Mesendoderm (in vitro differentiated cells): ENCODE measurements around the gene TMPRSS4.

Experiments
- DNase-seq: peaks from one replicate; pipeline ENCODE4 v3.0.0; 2013
- H2AK5ac ChIP-seq: 2 replicates; pipeline ENCODE4 v1.6.1; 2013; ENCODE audit warnings: low read length, inconsistent platforms
- H2BK120ac ChIP-seq: 2 replicates; pipeline ENCODE4 v1.6.1; 2013; ENCODE audit warnings: low read depth, mild to moderate bottlenecking, low read length, moderate library complexity, mixed read lengths
- H2BK15ac ChIP-seq: replicated peaks from 2 replicates; pipeline ENCODE4 v1.6.1; 2013; ENCODE audit warnings: low read depth, mild to moderate bottlenecking, moderate library complexity
- H2BK5ac ChIP-seq: 2 replicates; pipeline ENCODE4 v1.6.1; 2013; ENCODE audit warnings: low read length, inconsistent platforms
- H3K18ac ChIP-seq: 2 replicates; pipeline ENCODE4 v1.6.1; 2013; ENCODE audit warnings: mild to moderate bottlenecking, low read length, mixed read lengths
- H3K23ac ChIP-seq: one replicate; pipeline ENCODE4 v1.6.1; 2013; ENCODE audit warnings: low read length
- H3K27ac ChIP-seq: 2 replicates; pipeline ENCODE4 v1.5.1; 2013; ENCODE audit warnings: low read depth, mild to moderate bottlenecking, inconsistent platforms, low read length, moderate library complexity
- H3K27me3 ChIP-seq: 2 replicates; pipeline ENCODE4 v1.6.1; 2013; ENCODE audit warnings: low read length, control low read depth, mild to moderate bottlenecking, inconsistent platforms; ENCODE audit not compliant: insufficient read depth, poor library complexity
- H3K36me3 ChIP-seq: 2 replicates; pipeline ENCODE4 v1.6.1; 2013; ENCODE audit warnings: low read length, inconsistent platforms; ENCODE audit not compliant: control insufficient read depth, insufficient read depth
- H3K4ac ChIP-seq: one replicate; pipeline ENCODE4 v1.6.1; 2013; ENCODE audit warnings: low read depth, mild to moderate bottlenecking, low read length, moderate library complexity
- H3K4me1 ChIP-seq: 2 replicates; pipeline ENCODE4 v1.6.1; 2013; ENCODE audit warnings: low read depth, low read length, inconsistent platforms; ENCODE audit not compliant: control insufficient read depth
- H3K4me2 ChIP-seq: 2 replicates; pipeline ENCODE4 v1.6.1; 2013; ENCODE audit warnings: low read length
- H3K4me3 ChIP-seq: 2 replicates; pipeline ENCODE4 v1.5.1; 2013; ENCODE audit warnings: mild to moderate bottlenecking, low read length
- H3K56ac ChIP-seq: one replicate; pipeline ENCODE4 v1.6.1; 2013; ENCODE audit warnings: low read length
- H3K79me1 ChIP-seq: 2 replicates; pipeline ENCODE4 v1.6.1; 2013; ENCODE audit warnings: low read length, inconsistent platforms
- H3K79me2 ChIP-seq: 2 replicates; pipeline ENCODE4 v1.6.1; 2013; ENCODE audit warnings: mild to moderate bottlenecking, low read length; ENCODE audit not compliant: control insufficient read depth, insufficient read depth
- H3K9ac ChIP-seq: 2 replicates; pipeline ENCODE4 v1.6.1; 2013; ENCODE audit warnings: low read length, inconsistent platforms
- H4K5ac ChIP-seq: one replicate; pipeline ENCODE4 v1.6.1; 2013; ENCODE audit warnings: low read length
- H4K8ac ChIP-seq: one replicate; pipeline ENCODE4 v1.6.1; 2013; ENCODE audit warnings: low read depth, mild to moderate bottlenecking, control low read depth, low read length, moderate library complexity
- WGBS: extraction: QIAGEN DNeasy Blood & Tissue Kit; methylation state at CpG from one replicate; pipeline ENCODE4 v1.1.7; 2013; ENCODE audit warnings: low lambda C conversion rate, missing lambda C conversion rate; ENCODE audit not compliant: insufficient coverage; ENCODE audit errors: extremely low coverage; 5-methylcytosine and 5-hydroxymethylcytosine counted together

The TMPRSS4 gene

DNA sequence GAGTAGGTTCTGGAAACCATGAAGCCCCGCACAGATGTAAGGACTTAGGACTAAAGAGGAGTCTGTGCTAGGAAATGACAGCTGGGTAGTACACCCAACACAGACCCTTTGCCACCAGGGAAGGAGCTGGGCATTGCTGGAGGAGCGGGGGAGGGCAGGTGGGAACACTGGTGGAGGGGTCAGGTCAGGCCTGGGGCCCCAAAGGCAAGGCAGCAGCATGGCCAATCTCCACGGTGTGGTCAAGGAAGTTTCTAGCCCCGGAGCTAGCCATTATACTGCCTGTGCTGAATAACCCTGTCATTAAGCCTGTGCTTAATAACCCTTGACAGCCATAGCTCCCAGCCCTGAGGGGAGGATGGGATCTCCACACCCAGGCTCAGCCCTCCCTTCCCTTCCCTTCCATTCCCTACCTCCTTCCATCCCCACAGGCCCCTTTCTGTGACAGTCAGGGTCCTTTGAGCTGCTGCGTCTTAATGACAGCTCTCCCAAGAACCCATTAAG lies 2.1 kb downstream of the TMPRSS4 start:
- no peak overlapping the region for H2BK15ac ChIP-seq
- no peak overlapping the region for H4K8ac ChIP-seq
- no peaks in the 10 kb centered on the region for H3K79me1 ChIP-seq
- no CpG with 5 or more reads among the region's 5 CpGs for WGBS
- no peak overlapping the region for H3K23ac ChIP-seq
- no peak overlapping the region for H3K18ac ChIP-seq
- H4K5ac ChIP-seq, result no peak overlapping the region
- no peaks in the 10 kb centered on the region for H3K27me3 ChIP-seq
- H3K4ac ChIP-seq, result no peak overlapping the region
- no peak overlapping the region for H2AK5ac ChIP-seq
- no peak overlapping the region for H2BK120ac ChIP-seq
- H2BK5ac ChIP-seq, result no peak overlapping the region
- H3K27ac ChIP-seq, result no peak overlapping the region
- peaks cover 3% of the 10 kb centered on the region for H3K4me1 ChIP-seq
- no peak overlapping the region for H3K4me3 ChIP-seq
- H3K4me2 ChIP-seq, result no peak overlapping the region
- no peak for DNase-seq
- no peaks in the 10 kb centered on the region for H3K79me2 ChIP-seq
- no peak overlapping the region for H3K56ac ChIP-seq
- H3K9ac ChIP-seq, result no peak overlapping the region
- no peaks in the 10 kb centered on the region for H3K36me3 ChIP-seq

DNA sequence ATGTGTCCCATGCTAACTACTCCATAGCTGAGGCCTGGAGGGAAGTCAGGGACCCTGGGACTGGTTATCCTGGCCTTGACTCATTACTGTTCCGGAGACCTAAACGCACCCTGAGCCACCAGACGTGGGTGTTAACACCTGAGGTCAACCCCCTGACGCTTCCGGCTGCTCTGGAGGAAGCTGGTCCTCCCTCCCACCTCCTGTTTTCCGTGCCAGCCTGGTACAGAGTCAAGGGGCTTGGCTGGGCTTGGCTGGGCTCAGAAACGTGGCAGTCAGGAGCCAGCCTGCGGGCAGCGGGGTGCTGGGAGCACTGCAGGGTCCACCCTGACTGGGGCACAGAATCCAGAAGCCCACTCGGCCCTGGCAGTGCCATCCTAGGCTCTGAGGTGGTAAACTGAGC lies 2.6 kb downstream of the TMPRSS4 start:
- no peak overlapping the region for H3K9ac ChIP-seq
- no peak overlapping the region for H2BK5ac ChIP-seq
- H4K8ac ChIP-seq, result no peak overlapping the region
- no peak overlapping the region for H4K5ac ChIP-seq
- no peak overlapping the region for H2AK5ac ChIP-seq
- WGBS, result no CpG with 5 or more reads among the region's 10 CpGs
- H3K27me3 ChIP-seq, result no peaks in the 10 kb centered on the region
- no peak for DNase-seq
- no peaks in the 10 kb centered on the region for H3K79me1 ChIP-seq
- H3K56ac ChIP-seq, result no peak overlapping the region
- no peak overlapping the region for H3K4ac ChIP-seq
- no peak overlapping the region for H3K27ac ChIP-seq
- no peak overlapping the region for H3K4me2 ChIP-seq
- H2BK15ac ChIP-seq, result no peak overlapping the region
- H3K18ac ChIP-seq, result no peak overlapping the region
- no peaks in the 10 kb centered on the region for H3K36me3 ChIP-seq
- peaks cover 3% of the 10 kb centered on the region for H3K4me1 ChIP-seq
- H3K79me2 ChIP-seq, result no peaks in the 10 kb centered on the region
- no peak overlapping the region for H3K23ac ChIP-seq
- no peak overlapping the region for H3K4me3 ChIP-seq
- no peak overlapping the region for H2BK120ac ChIP-seq

DNA sequence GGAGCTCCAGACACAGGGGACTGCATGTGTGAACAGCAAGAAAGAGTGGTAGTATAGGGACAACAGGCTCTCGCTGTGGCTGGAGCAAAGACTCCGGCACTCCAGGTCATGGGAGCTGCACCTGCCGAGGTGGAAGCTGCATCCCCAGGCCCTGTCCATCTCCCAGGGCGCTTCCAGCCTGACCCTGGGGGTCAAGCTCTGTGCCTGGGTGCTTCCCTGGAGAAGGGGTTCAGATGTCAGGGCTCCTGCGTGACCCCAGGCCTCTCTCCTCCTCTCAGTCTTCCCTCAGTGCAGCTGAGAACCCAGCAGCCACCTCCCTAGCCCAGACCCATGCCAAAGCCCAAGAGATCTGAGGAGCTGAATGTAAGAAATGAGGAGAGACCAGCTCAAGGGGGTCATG lies 3.4 kb downstream of the TMPRSS4 start:
- DNase-seq, result no peak
- no peak overlapping the region for H2BK15ac ChIP-seq
- no peak overlapping the region for H3K18ac ChIP-seq
- H3K27me3 ChIP-seq, result no peaks in the 10 kb centered on the region
- no peak overlapping the region for H3K56ac ChIP-seq
- H3K4me2 ChIP-seq, result no peak overlapping the region
- no peaks in the 10 kb centered on the region for H3K79me1 ChIP-seq
- peaks cover 3% of the 10 kb centered on the region for H3K4me1 ChIP-seq
- no peak overlapping the region for H2BK120ac ChIP-seq
- no peak overlapping the region for H3K4ac ChIP-seq
- H3K36me3 ChIP-seq, result no peaks in the 10 kb centered on the region
- no peaks in the 10 kb centered on the region for H3K79me2 ChIP-seq
- H2BK5ac ChIP-seq, result no peak overlapping the region
- no peak overlapping the region for H3K27ac ChIP-seq
- H3K9ac ChIP-seq, result no peak overlapping the region
- WGBS, result no CpG with 5 or more reads among the region's 5 CpGs
- no peak overlapping the region for H3K23ac ChIP-seq
- H4K5ac ChIP-seq, result no peak overlapping the region
- H2AK5ac ChIP-seq, result no peak overlapping the region
- H4K8ac ChIP-seq, result no peak overlapping the region
- H3K4me3 ChIP-seq, result no peak overlapping the region

DNA sequence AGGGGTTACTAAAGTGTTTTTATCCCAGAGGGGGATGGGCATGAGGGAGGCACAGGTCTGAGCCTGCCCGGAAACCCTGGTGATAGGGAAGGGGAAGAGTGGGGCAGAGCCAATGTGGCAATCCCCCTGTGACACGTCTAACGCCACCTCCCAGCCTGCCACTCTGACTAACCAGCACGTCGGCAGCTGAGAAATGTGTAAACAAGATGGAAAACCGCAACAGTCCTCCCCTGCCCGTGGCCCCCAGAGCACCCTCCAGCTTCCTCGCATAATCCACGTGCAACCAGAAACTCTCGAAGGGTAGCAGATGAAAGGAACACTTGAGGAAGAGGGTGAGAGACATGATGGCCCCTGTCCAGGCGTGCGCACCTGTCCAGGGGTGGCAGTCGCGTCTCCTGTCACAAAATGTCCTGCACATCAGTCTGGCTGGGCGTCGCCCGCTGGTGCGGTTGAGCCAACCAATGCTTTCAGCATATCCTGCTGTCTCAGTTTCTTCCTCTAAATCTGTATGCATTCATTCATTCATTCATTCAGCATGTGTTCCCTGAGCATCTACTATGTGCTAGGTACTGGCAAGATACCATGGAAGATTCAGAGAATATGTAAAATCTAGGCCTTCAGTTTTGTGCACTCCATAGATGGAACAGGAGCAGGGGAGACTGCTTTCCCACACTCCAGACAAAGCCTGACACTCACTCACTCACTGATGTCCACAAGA lies 4.5 kb downstream of the TMPRSS4 start:
- no peak overlapping the region for H4K5ac ChIP-seq
- no peak overlapping the region for H2BK120ac ChIP-seq
- H3K79me1 ChIP-seq, result no peaks in the 10 kb centered on the region
- H3K4me3 ChIP-seq, result no peak overlapping the region
- H2AK5ac ChIP-seq, result no peak overlapping the region
- H3K18ac ChIP-seq, result no peak overlapping the region
- peaks cover 3% of the 10 kb centered on the region for H3K4me1 ChIP-seq
- WGBS, result no CpG with 5 or more reads among the region's 18 CpGs
- no peak for DNase-seq
- no peak overlapping the region for H3K56ac ChIP-seq
- no peak overlapping the region for H3K27ac ChIP-seq
- H4K8ac ChIP-seq, result no peak overlapping the region
- no peaks in the 10 kb centered on the region for H3K27me3 ChIP-seq
- no peak overlapping the region for H3K9ac ChIP-seq
- H2BK5ac ChIP-seq, result no peak overlapping the region
- no peaks in the 10 kb centered on the region for H3K79me2 ChIP-seq
- H3K4ac ChIP-seq, result no peak overlapping the region
- H3K36me3 ChIP-seq, result no peaks in the 10 kb centered on the region
- H3K23ac ChIP-seq, result no peak overlapping the region
- H3K4me2 ChIP-seq, result no peak overlapping the region
- no peak overlapping the region for H2BK15ac ChIP-seq

DNA sequence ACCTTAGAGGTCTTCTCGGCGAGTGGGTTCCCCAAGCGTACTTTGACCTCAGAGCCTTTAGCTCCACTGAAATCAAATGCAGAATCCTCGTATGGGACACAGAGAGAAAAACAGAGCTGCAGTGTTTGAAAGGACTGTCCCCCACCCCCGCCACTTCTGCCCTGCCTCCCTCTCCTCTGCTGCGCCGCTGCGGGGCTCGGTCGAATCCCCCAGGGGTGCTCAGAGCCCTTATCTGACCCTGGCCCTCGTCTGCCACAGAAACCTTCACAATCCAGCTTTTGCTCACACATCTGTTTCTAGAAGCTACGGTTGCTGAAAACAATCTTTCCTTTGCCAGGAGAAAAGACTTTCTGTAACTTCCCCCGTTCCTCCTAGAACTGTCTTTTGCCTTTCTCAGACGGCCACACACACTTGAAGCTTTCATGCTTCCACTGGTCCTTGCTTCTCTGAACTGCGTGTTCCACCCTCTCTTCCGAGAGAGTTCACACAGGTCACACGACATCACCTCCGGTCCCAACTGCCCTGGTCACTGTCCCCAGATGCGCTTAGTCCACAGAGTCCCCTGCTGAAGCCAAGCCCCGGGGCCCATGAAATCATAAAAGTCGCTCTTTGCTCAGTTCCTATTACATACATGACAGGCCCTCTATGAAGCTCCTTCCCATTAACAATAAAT lies 6.1 kb downstream of the TMPRSS4 start:
- no peak overlapping the region for H3K4ac ChIP-seq
- no peak overlapping the region for H3K4me3 ChIP-seq
- no peak overlapping the region for H2BK15ac ChIP-seq
- H4K8ac ChIP-seq, result no peak overlapping the region
- no peak overlapping the region for H2BK5ac ChIP-seq
- H3K79me2 ChIP-seq, result no peaks in the 10 kb centered on the region
- no peak overlapping the region for H3K23ac ChIP-seq
- no peak overlapping the region for H3K18ac ChIP-seq
- DNase-seq, result no peak
- no peak overlapping the region for H2AK5ac ChIP-seq
- H3K56ac ChIP-seq, result peak overlapping the region; percentile 50
- no peak overlapping the region for H2BK120ac ChIP-seq
- H4K5ac ChIP-seq, result no peak overlapping the region
- no peaks in the 10 kb centered on the region for H3K36me3 ChIP-seq
- H3K9ac ChIP-seq, result no peak overlapping the region
- no peak overlapping the region for H3K4me2 ChIP-seq
- H3K27ac ChIP-seq, result no peak overlapping the region
- no CpG with 5 or more reads among the region's 21 CpGs for WGBS
- no peaks in the 10 kb centered on the region for H3K4me1 ChIP-seq
- no peaks in the 10 kb centered on the region for H3K27me3 ChIP-seq
- H3K79me1 ChIP-seq, result no peaks in the 10 kb centered on the region
